NOMO-1 treated with dmso at 0.1 percent for 144 hours (cell line): ENCODE results near the gene SLC49A3.
"Not testable (repeated sequence)": the region's sequence is repeated elsewhere in the genome, so short reads cannot be mapped to it uniquely, and the experiment has no call there.

ENCODE experiments used
- DNase-seq: peaks from one replicate; lab custom pipeline; 2025; ENCODE audit not compliant: unreplicated experiment; lab: John Stamatoyannopoulos, UW

The SLC49A3 gene

GRCh38 chr4:681736-682451 is 7.1 kb downstream of the SLC49A3 start:
- no peak for DNase-seq

- no peak for DNase-seq
Observed at GRCh38 chr4:680928-681645, 7.9 kb downstream of the SLC49A3 start.

- no peak for DNase-seq
Observed at GRCh38 chr4:680551-680927, 8.4 kb downstream of the SLC49A3 start.

GRCh38 chr4:680091-680490 is 8.9 kb downstream of the SLC49A3 start:
- no peak for DNase-seq

- DNase-seq: no peak
Observed at GRCh38 chr4:679629-680028, 9.3 kb downstream of the SLC49A3 start.

GRCh38 chr4:679104-679481 is 9.9 kb downstream of the SLC49A3 start:
- no peak for DNase-seq

- DNase-seq: no peak
Observed at GRCh38 chr4:678331-679103, 10.4 kb downstream of the SLC49A3 start.

- DNase-seq: no peak
Observed at GRCh38 chr4:677431-678293, 11.3 kb downstream of the SLC49A3 start.

GRCh38 chr4:676871-677235 is 12.1 kb downstream of the SLC49A3 start:
- no peak for DNase-seq

- DNase-seq: no peak
Observed at GRCh38 chr4:675980-676870, 12.7 kb downstream of the SLC49A3 start.

GRCh38 chr4:675036-675882 is 13.7 kb downstream of the SLC49A3 start:
- DNase-seq: no peak

- DNase-seq: peak; percentile 90
Observed at GRCh38 chr4:674172-675035, 14.5 kb downstream of the SLC49A3 start, which contains the start of the genes ATP5ME and MYL5. Gene ATP5ME, minus strand, starts transcription at chr4:674276. Its CDS starts 29 bp downstream, at chr4:674247. Gene MYL5, plus strand, starts transcription at chr4:674542. Its CDS starts 3,485 bp downstream, at chr4:678027.

GRCh38 chr4:673349-674091 is 15.4 kb downstream of the SLC49A3 start:
- no peak for DNase-seq

- no peak for DNase-seq
Observed at GRCh38 chr4:671769-672168, 17.2 kb downstream of the SLC49A3 start.

GRCh38 chr4:669806-670559 is 19.0 kb downstream of the SLC49A3 start:
- DNase-seq: not testable (repeated sequence)

- not testable (repeated sequence) for DNase-seq
Observed at GRCh38 chr4:668219-668618, 20.7 kb downstream of the SLC49A3 start.

- no peak for DNase-seq
Observed at GRCh38 chr4:667545-667925, 21.4 kb downstream of the SLC49A3 start.
